SU-DHL-6 (cell line): Measurements from ENCODE around the gene MAPK14.
A peak's percentile ranks its signal among the peaks of the same experiment; 100 is the strongest.

ENCODE experiments used
- H2AFZ ChIP-seq: fragments of 200-600 bp; sonication (generic); 2 replicates; pipeline ENCODE4 v1.6.1; 2014; ENCODE audit warnings: low read depth, mild to moderate bottlenecking, moderate library complexity, mixed read lengths, antibody characterized with exemption, low read length; ENCODE audit not compliant: severe bottlenecking
- H3F3A ChIP-seq: fragments of 200-600 bp; shearing (Covaris generic); 2 replicates; pipeline ENCODE4 v1.6.0; 2016; ENCODE audit warnings: antibody characterized with exemption, mild to moderate bottlenecking; ENCODE audit not compliant: insufficient read depth
- H3K27ac ChIP-seq: fragments of 200-600 bp; sonication (generic); 2 replicates; pipeline ENCODE4 v1.5.1; 2016; ENCODE audit warnings: low read depth, mild to moderate bottlenecking, low read length, moderate library complexity, mixed read lengths
- H3K27me3 ChIP-seq: fragments of 200-600 bp; sonication (generic), shearing (Covaris generic); 2 replicates; pipeline ENCODE4 v1.6.0; 2014; ENCODE audit warnings: mild to moderate bottlenecking, low read length
- H3K36me3 ChIP-seq: fragments of 200-600 bp; sonication (generic); 2 replicates; pipeline ENCODE4 v1.6.1; 2014; ENCODE audit warnings: mild to moderate bottlenecking, low read length, mixed read lengths
- H3K4me2 ChIP-seq: fragments of 300-600, 200-600 bp; shearing (Covaris generic), sonication (generic); 2 replicates; pipeline ENCODE4 v1.6.0; 2014; ENCODE audit warnings: low read length, low read depth, mild to moderate bottlenecking; ENCODE audit not compliant: poor library complexity, severe bottlenecking
- H3K4me3 ChIP-seq: fragments of 200-600 bp; sonication (generic); 2 replicates; pipeline ENCODE4 v1.5.1; 2014; ENCODE audit warnings: antibody characterized with exemption, low read length, mild to moderate bottlenecking, mixed read lengths; ENCODE audit not compliant: insufficient read depth, poor library complexity, severe bottlenecking
- H3K79me2 ChIP-seq: fragments of 200-600 bp; sonication (generic); 2 replicates; pipeline ENCODE4 v1.6.1; 2014; ENCODE audit warnings: mild to moderate bottlenecking, low read length, moderate library complexity; ENCODE audit not compliant: insufficient read depth
- H3K9ac ChIP-seq: fragments of 200-600 bp; sonication (generic); 2 replicates; pipeline ENCODE4 v1.7.0; 2014; ENCODE audit warnings: mild to moderate bottlenecking, low read length
- H3K9me2 ChIP-seq: fragments of 200-600 bp; sonication (generic); replicated peaks from 2 replicates; pipeline ENCODE4 v1.6.1; 2014; ENCODE audit warnings: low read length; ENCODE audit not compliant: insufficient read depth
- H3K9me3 ChIP-seq: fragments of 200-600 bp; sonication (generic); 2 replicates; pipeline ENCODE4 v1.6.1; 2014; ENCODE audit warnings: low read length, mixed read lengths; ENCODE audit not compliant: insufficient read depth
- H4K20me1 ChIP-seq: fragments of 200-600 bp; sonication (generic); 2 replicates; pipeline ENCODE4 v1.6.1; 2014; ENCODE audit warnings: low read depth, mild to moderate bottlenecking, antibody characterized with exemption, low read length, moderate library complexity, mixed read lengths
- CTCF ChIP-seq: fragments of 200-600 bp; sonication (generic); IDR thresholded peaks from one replicate; pipeline ENCODE4 v1.5.1; 2017; ENCODE audit warnings: antibody characterized with exemption, mild to moderate bottlenecking, low read length, moderate library complexity; ENCODE audit not compliant: insufficient read depth, poor library complexity, severe bottlenecking
- EZH2phosphoT487 ChIP-seq: fragments of 200-600 bp; sonication (generic), shearing (Covaris generic); conservative IDR thresholded peaks from 2 replicates; pipeline ENCODE4 v1.6.1; 2018; ENCODE audit warnings: mild to moderate bottlenecking, antibody characterized with exemption, low read length, moderate library complexity, mixed read lengths

MAPK14 gene

GRCh38 chr6:36075656-36076055 lies 48.0 kb downstream of the MAPK14 start:
- peaks cover 58% of the 10 kb centered on the region for H3K36me3 ChIP-seq

GRCh38 chr6:36076178-36077063 lies 48.8 kb downstream of the MAPK14 start:
- no peaks in the 10 kb centered on the region for H4K20me1 ChIP-seq
- H3F3A ChIP-seq: peaks cover 8% of the 10 kb centered on the region; the same call in 1 of the 2 replicates
- H3K4me2 ChIP-seq: no peak overlapping the region
- H3K79me2 ChIP-seq: peaks cover 33% of the 10 kb centered on the region
- TF ChIP-seq CTCF (no peak), EZH2phosphoT487 (no peak)
- H3K27ac ChIP-seq: no peak overlapping the region
- no peaks in the 10 kb centered on the region for H3K27me3 ChIP-seq
- H3K9me2 ChIP-seq: no peaks in the 10 kb centered on the region
- H3K36me3 ChIP-seq: peaks cover 66% of the 10 kb centered on the region
- H2AFZ ChIP-seq: no peak overlapping the region
- no peak overlapping the region for H3K9ac ChIP-seq
- H3K9me3 ChIP-seq: no peaks in the 10 kb centered on the region; the same call in 1 of the 2 replicates
- no peak overlapping the region for H3K4me3 ChIP-seq

More at GRCh38 chr6:36075656-36076055, 48.0 kb downstream of the MAPK14 start:
- Histone ChIP-seq H3K27me3 (no peaks in the 10 kb centered on the region), H3K79me2 (peaks cover 35% of the 10 kb centered on the region), H3K4me2 (no peak overlapping the region), H3K4me3 (no peak overlapping the region), H4K20me1 (no peaks in the 10 kb centered on the region), H2AFZ (no peak overlapping the region), H3K9me3 (no peaks in the 10 kb centered on the region), H3F3A (peaks cover 8% of the 10 kb centered on the region; the same call in 1 of the 2 replicates), H3K27ac (peak overlapping the region; percentile 7; the same call in 1 of the 2 replicates), H3K9ac (no peak overlapping the region), H3K9me2 (no peaks in the 10 kb centered on the region)
- TF ChIP-seq EZH2phosphoT487 (no peak), CTCF (peak; percentile 78)

- H3K79me2 ChIP-seq: peaks cover 17% of the 10 kb centered on the region
- H3K4me2 ChIP-seq: no peak overlapping the region
- no peak overlapping the region for H3K4me3 ChIP-seq
- H3K36me3 ChIP-seq: peaks cover 83% of the 10 kb centered on the region
- H3K27me3 ChIP-seq: no peaks in the 10 kb centered on the region
- no peaks in the 10 kb centered on the region for H3K9me2 ChIP-seq
- no peak overlapping the region for H3K9ac ChIP-seq
- peaks cover 8% of the 10 kb centered on the region; the same call in 1 of the 2 replicates for H3F3A ChIP-seq
- no peaks in the 10 kb centered on the region; the same call in 1 of the 2 replicates for H3K9me3 ChIP-seq
- H3K27ac ChIP-seq: no peak overlapping the region
- TF ChIP-seq CTCF: no peak
- no peak for TF ChIP-seq EZH2phosphoT487
- H2AFZ ChIP-seq: no peak overlapping the region
- H4K20me1 ChIP-seq: no peaks in the 10 kb centered on the region
These were observed 50.6 kb downstream of the MAPK14 start for GRCh38 chr6:36078159-36078558.
